Epithelial cell of proximal tubule (primary cell): ENCODE results near the gene PLEKHA6. TPM values are rescaled to one million over a fixed set of nuclear protein-coding genes. Genes with fewer than 3 reads are reported as not detected.

ENCODE experiments used
- DNase-seq: peaks from one replicate; pipeline ENCODE4 v3.0.0-alpha.2; 2011; ENCODE audit warnings: low read depth
- H3K4me3 ChIP-seq: 2 replicates; pipeline ENCODE4 v1.5.1; 2011; ENCODE audit warnings: low read depth, mild to moderate bottlenecking, low read length
- CTCF ChIP-seq: conservative IDR thresholded peaks from 2 replicates; pipeline ENCODE4 v1.5.1; 2012; ENCODE audit warnings: low read depth, mild to moderate bottlenecking, low read length
- total RNA-seq: library from RNA; depleted of rRNA; stranded (reverse); fragments of >200 nt; gene quantifications from 2 replicates; pipeline ENCODE4 v1.2.3, GENCODE V29; 2015

PLEKHA6 gene
- total RNA-seq, 1 donor from 2014 or later = 19.9 TPM

- no peak for DNase-seq
- no peak overlapping the region for H3K4me3 ChIP-seq
- no peak for TF ChIP-seq CTCF
Measured at GRCh38 chr1:204391629-204392028, 31.9 kb upstream of the PLEKHA6 start.

- H3K4me3 ChIP-seq = no peak overlapping the region
- no peak for DNase-seq
- TF ChIP-seq CTCF = no peak
Measured at GRCh38 chr1:204390751-204391466, 31.2 kb upstream of the PLEKHA6 start.

GRCh38 chr1:204385727-204386126 lies 26.0 kb upstream of the PLEKHA6 start:
- H3K4me3 ChIP-seq = no peak overlapping the region
- TF ChIP-seq CTCF = no peak
- DNase-seq = no peak

- no peak overlapping the region for H3K4me3 ChIP-seq
- no peak for DNase-seq
- TF ChIP-seq CTCF = no peak
Measured at GRCh38 chr1:204384636-204385352, 25.1 kb upstream of the PLEKHA6 start.

DNA sequence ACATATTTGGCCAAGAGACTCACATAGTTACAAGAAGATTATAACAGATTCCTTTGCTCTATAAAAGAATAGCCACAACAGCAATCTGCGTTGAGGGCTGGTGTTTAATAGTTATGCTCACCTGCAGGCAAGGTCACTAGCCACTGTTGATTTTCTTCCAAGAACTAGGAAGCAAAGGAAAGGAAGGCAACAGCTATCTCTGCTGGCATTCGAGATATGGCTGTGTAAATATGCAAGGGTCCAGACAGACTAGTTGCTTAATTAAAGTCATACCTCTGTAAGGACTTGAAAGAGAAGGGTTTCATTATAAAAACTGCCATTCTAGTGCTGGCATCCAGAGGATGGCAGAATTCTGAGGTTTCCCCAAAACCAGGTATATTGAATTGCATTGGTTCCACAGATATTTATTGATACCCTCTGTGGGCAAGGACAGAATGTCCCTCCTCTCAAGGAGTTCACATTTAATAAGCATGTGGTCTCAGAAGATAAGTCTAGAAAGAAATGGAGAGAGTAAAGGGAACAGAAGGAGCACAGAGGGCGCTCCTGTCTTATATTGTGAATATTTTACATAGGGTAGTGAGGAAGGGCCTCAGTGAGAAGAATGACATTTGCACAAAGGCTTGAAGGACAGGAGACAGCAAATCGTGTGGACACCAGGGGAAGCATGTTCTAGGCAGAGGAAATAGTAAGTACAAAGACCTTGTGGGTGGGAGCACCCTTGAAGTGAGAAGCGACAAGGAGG lies 23.6 kb upstream of the PLEKHA6 start:
- no peak overlapping the region for H3K4me3 ChIP-seq
- TF ChIP-seq CTCF = no peak
- no peak for DNase-seq

GRCh38 chr1:204382714-204383083 lies 23.0 kb upstream of the PLEKHA6 start:
- no peak overlapping the region for H3K4me3 ChIP-seq
- no peak for TF ChIP-seq CTCF
- no peak for DNase-seq
